Right forelimb (tissue), 1 donor: ENCODE results near the gene PXDN.

ENCODE experiments used
- DNase-seq: peaks from one replicate; pipeline ENCODE4 v3.0.0-alpha.2; 2018

Gene PXDN

GRCh38 chr2:1591978-1592907 is 152.1 kb downstream of the PXDN start:
- peak; percentile 76 for DNase-seq

- DNase-seq: no peak
Measured at GRCh38 chr2:1591461-1591770, 152.9 kb downstream of the PXDN start.

GRCh38 chr2:1590596-1591460 is 153.5 kb downstream of the PXDN start:
- peak; percentile 47 for DNase-seq

- peak; percentile 53 for DNase-seq
Measured at GRCh38 chr2:1588978-1589621, 155.2 kb downstream of the PXDN start.

- peak; percentile 48 for DNase-seq
Measured at GRCh38 chr2:1588051-1588977, 156.0 kb downstream of the PXDN start.

- peak; percentile 41 for DNase-seq
Measured at GRCh38 chr2:1586923-1587840, 157.1 kb downstream of the PXDN start.

- peak; percentile 36 for DNase-seq
Measured at GRCh38 chr2:1586251-1586922, 157.9 kb downstream of the PXDN start.

GRCh38 chr2:1585635-1586034 is 158.7 kb downstream of the PXDN start:
- DNase-seq: peak; percentile 27

- DNase-seq: peak; percentile 37
Measured at GRCh38 chr2:1584691-1585485, 159.4 kb downstream of the PXDN start.

GRCh38 chr2:1584051-1584531 is 160.2 kb downstream of the PXDN start:
- DNase-seq: peak; percentile 6

- peak; percentile 36 for DNase-seq
Measured at GRCh38 chr2:1582891-1583341, 161.4 kb downstream of the PXDN start.

- peak; percentile 26 for DNase-seq
Measured at GRCh38 chr2:1581965-1582625, 162.2 kb downstream of the PXDN start.
